Esophagus muscularis mucosa (tissue), 4 donors: Measurements from ENCODE around the gene NEK9.

Experiments
- CTCF ChIP-seq, 3 experiments: fragments of 200-600 bp in 2 of 3; fragments of 450-650 bp in 1 of 3; sonication (generic) in 2 of 3; IDR thresholded peaks; one replicate each; pipeline ENCODE4 v1.5.1; 2017 to 2019; ENCODE audit warnings: antibody characterized with exemption in 3 of 3, mild to moderate bottlenecking in 2 of 3, moderate library complexity in 1 of 3
- EP300 ChIP-seq: sonication (generic); formaldehyde crosslinking; IDR thresholded peaks from one replicate; pipeline ENCODE4 v1.6.1; 2017; ENCODE audit warnings: antibody characterized with exemption
- POLR2A ChIP-seq: fragments of 450-650 bp; IDR thresholded peaks from one replicate; pipeline ENCODE4 v1.6.1; 2017; ENCODE audit warnings: antibody characterized with exemption, moderate library complexity, mild to moderate bottlenecking, low read depth

DNA sequence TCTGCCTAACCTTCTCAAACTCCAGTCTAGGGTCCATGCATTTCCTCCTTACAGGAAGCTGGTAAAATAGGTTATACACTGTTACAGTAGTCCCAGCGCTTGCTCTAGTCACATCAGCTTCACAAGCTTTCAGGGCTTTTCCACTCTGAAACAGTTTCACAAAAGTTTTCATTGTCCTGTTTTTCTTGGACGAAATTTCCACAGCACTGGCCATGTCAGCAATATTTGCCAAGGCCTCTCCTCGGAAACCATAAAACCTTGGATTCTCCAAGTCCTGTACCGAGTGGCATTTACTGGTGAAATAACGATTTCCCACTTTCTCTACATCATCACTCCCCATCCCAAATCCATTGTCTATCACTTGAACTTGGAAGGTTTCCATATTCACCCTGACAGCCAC lies 77.7 kb downstream of the NEK9 start:
- TF ChIP-seq EP300, result no peak
- TF ChIP-seq CTCF (IDR thresholded peaks at IDR 0.05), result no peak
- no peak for TF ChIP-seq POLR2A
